Keratinocyte (primary cell): Measurements from ENCODE around the gene EFCAB13.

Experiments used
- EZH2 ChIP-seq: IDR thresholded peaks from one replicate; pipeline ENCODE4 v1.6.1; 2012; ENCODE audit warnings: inconsistent platforms, mild to moderate bottlenecking, low read length, moderate library complexity
- TF ChIP-seq, protein P1 (sequence below), 3 experiments: IDR thresholded peaks in 1 of 3; conservative IDR thresholded peaks in 1 of 3; optimal IDR thresholded peaks in 1 of 3; 2 replicates in 2 of 3; 3 replicates in 1 of 3; pipeline versions ENCODE3 to v1.5.1; 2011; ENCODE audit warnings: low read length in 3 of 3, mild to moderate bottlenecking in 3 of 3, moderate library complexity in 2 of 3, control low read depth in 1 of 3, inconsistent platforms in 1 of 3; ENCODE audit not compliant: insufficient read depth in 2 of 3; ENCODE audit errors: extremely low read depth in 1 of 3

DNA sequence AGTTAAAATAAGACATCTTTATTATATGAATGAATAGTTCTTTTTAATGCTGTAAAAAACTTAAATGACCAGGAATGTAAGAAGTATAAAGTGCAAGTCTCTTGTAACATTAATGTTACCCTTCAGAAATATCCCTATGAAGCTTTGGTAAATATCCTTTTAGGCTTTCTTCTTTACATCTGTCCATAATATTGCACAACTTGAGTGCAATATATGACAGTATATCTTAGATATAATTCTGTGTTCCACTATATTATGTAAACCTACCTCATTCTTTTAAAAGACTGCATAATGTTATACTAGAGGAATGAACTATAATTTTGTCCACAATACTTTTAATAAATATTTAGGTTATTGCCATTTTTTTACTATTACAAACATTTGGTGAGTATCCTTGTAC, 81.1 kb downstream of the EFCAB13 start:
- TF ChIP-seq, protein P1, sequence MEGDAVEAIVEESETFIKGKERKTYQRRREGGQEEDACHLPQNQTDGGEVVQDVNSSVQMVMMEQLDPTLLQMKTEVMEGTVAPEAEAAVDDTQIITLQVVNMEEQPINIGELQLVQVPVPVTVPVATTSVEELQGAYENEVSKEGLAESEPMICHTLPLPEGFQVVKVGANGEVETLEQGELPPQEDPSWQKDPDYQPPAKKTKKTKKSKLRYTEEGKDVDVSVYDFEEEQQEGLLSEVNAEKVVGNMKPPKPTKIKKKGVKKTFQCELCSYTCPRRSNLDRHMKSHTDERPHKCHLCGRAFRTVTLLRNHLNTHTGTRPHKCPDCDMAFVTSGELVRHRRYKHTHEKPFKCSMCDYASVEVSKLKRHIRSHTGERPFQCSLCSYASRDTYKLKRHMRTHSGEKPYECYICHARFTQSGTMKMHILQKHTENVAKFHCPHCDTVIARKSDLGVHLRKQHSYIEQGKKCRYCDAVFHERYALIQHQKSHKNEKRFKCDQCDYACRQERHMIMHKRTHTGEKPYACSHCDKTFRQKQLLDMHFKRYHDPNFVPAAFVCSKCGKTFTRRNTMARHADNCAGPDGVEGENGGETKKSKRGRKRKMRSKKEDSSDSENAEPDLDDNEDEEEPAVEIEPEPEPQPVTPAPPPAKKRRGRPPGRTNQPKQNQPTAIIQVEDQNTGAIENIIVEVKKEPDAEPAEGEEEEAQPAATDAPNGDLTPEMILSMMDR (optimal IDR thresholded peaks at IDR 0.05 in 1 of 3, IDR thresholded peaks at IDR 0.05 in 1 of 3, conservative IDR thresholded peaks at IDR 0.05 in 1 of 3; ENCODE audit: extremely low read depth in 1 of 3, insufficient read depth in 2 of 3, low read length in 3 of 3), result no peak
- no peak for TF ChIP-seq EZH2
